Tibial nerve (tissue), 4 donors: ENCODE measurements around the gene PPM1H.

ENCODE experiments used
- CTCF ChIP-seq, 5 experiments: fragments of 200-600 bp in 3 of 5; fragments of 450-650 bp in 2 of 5; sonication (generic) in 3 of 5; IDR thresholded peaks; one replicate each; pipeline ENCODE4 v1.5.1; 2016 to 2019; ENCODE audit warnings: antibody characterized with exemption in 5 of 5, mild to moderate bottlenecking in 3 of 5, moderate library complexity in 2 of 5
- EP300 ChIP-seq, 2 donors: sonication (generic); formaldehyde crosslinking; IDR thresholded peaks; one replicate each; pipeline ENCODE4 v1.6.1; 2017; ENCODE audit warnings: antibody characterized with exemption in 2 of 2, mild to moderate bottlenecking in 1 of 2
- POLR2A ChIP-seq, 2 donors: fragments of 450-650 bp; IDR thresholded peaks; one replicate each; pipeline ENCODE4 v1.6.1; 2017; ENCODE audit warnings: antibody characterized with exemption in 2 of 2, mild to moderate bottlenecking in 2 of 2, moderate library complexity in 2 of 2

DNA sequence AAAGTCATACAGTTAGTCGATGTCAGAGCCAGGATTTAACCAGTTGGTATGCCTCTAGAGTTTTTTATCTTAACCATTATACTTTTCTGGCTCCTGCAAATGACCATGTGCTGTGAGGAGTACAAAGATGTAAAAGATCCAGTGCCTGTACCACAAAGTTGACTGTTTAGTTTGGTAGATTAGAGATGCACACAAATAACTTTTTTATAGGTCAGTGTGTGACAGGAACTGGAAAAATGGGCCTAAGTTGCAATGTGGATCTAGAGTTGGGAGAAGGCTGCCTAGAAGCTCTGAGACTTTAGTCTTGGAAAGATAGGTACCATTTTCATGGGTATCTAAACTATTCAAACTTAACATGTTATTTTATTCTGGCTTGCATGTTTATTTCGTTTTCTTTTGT, 32.8 kb upstream of the PPM1H start:
- TF ChIP-seq CTCF (IDR thresholded peaks at IDR 0.05), result no peak
- no peak for TF ChIP-seq POLR2A (IDR thresholded peaks at IDR 0.05)
- TF ChIP-seq EP300 (IDR thresholded peaks at IDR 0.05), result no peak
